CD4-positive, alpha-beta T cell treated with Interleukin-12 subunit alpha and Interleukin-12 subunit beta, for 1 hour (primary cell): ENCODE results near the gene ZKSCAN1.
"Not testable (repeated sequence)": the region's sequence is repeated elsewhere in the genome, so short reads cannot be mapped to it uniquely, and the experiment has no call there.

Experiments
- DNase-seq: peaks from one replicate; pipeline ENCODE4 v3.0.0-alpha.2; 2020

ZKSCAN1 gene

DNA sequence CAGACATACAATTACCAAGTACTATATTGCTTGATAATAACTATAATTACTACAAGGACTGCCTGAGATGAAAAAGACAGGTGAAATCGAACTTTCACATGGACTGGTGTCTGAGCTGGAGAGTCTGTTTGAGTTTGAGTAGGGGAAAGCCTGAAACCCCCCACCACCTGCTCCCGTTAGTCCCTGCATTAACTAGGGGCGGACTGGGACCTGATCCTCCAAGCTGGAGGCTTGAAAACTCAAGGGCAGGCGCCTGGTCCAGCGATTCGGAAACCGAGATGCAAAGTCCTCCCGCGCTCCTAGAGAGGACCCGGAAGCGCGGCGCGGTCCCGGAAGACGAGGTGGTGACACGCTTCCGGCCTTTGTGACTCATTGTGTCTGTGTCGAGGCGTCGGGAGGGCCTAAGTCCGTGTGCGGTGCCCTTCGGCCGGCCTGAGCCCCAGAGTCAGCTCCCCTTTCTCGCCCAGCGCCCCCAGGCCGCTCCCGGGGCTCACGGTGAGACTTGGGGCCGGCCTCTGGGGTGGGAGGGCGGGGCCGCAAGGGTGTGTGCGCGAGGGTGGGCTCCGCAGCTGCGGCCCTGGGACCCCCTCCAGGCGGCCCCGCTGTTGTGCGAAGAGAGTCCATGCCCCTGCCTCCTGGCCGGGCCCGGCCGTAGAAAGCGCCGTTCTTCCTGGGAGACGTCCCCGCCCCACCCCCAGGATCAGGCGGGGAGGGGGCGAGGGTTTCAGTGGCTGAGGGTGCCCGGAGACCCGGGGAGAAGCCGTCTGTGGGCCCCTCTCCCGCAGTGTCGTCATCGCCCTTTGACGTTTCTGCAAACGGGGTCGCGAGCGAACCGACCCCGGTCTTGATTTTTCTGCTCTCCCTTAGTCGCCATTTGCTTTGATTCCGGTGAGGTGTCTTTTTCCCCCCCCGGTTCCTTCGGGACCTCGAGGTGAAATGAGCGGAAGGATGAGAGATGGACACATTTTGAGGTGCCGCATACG lies at the start of gene ZKSCAN1:
ZKSCAN1 (plus strand) TSS at position 365 of the 983 bp plus-strand sequence. CDS start 7,911 bp downstream, outside the sequence.
- peak; percentile 90 for DNase-seq

DNA sequence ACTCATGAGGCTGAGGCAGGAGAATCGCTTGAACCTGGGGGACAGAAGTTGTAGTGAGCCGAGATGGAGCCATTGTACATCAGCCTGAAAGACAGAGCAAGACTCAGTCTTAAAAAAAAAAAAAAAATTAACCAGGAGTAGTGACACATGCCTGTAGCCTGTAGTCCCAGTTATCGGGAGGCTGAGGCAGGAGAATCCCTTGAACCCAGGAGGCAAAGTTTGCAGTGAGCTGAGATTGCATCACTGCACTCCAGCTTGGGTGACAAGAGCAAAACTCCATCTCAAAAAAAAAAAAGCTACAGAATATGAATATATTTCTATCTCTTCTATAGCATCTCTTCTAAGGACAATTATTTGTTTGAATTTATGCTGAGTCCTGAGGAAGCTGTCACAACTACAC lies 46.1 kb upstream of the ZKSCAN1 start:
- DNase-seq: no peak

DNA sequence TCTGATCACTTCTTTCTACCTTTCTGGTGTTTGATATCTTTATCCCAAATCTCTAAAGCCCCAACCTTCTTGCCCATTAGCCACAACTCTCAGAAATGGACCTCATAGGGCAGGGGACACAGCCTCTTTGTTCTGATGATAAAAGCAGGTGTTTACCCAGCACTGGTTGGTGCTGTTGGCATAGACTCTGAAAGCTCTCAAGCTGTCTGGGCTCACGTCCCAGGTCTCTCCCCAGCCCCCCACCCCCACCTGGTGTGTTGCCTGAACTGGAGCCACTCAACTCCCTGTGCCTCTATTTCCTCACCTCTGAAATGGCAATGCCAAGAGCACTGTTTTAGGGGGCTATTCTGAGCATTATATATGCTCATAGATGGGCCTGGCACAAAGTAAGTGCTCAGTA lies 45.6 kb upstream of the ZKSCAN1 start:
- DNase-seq: not testable (repeated sequence)

DNA sequence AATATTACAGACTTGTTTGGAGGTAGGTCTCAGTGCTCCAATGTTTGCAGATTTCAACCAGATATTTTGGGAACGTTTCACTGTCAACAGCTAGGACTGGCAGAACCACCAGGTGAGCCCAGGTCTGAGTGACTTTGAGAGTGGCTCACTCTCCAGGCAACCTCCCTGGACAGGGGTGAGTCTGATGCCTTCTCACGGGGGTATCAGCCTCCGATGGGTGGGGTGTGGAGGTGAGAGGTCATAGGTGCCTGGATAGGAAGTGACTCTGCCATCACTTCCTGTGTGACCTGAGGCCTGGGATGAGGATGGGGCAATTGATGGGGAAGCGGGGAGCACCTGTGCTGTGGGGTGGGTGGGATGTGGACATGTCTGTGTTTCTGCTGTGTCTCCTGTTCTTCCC lies 44.2 kb upstream of the ZKSCAN1 start:
- DNase-seq: no peak

DNA sequence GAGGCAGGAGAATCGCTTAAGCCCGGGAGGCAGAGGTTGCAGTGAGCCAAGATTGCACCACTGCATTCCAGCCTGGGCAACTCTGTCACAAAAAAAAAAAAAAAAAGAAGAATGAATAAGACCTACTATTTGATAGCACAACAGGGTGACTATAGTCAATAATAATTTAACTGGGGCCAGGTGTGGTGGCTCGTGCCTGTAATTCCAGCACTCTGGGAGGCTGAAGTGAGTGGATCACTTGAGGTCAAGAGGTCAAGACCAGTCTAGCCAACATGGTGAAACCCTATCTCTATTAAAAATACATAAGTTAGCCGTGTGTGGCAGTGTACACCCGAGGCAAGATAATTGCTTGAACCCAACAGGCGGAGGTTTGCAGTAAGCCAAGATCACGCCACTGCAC lies 41.6 kb upstream of the ZKSCAN1 start:
- not testable (repeated sequence) for DNase-seq

DNA sequence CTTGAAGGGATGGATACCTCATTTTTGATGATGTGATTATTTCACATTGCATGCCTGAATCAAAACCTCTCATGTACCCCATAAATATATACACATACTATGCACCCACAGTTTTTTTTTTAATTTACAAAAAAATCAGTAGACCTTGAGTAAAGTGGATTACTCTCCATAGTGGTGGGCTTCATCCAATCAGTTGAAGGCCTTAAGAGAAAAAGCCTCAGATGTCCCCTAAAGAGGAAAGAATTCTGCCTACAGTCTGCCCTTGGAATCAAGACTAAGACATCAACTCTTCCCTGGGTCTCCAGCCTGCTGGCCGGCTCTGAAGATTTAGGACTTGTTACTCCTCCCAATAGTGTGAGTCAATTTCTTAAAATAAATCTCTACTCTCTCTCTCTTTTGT lies 40.7 kb upstream of the ZKSCAN1 start:
- no peak for DNase-seq

DNA sequence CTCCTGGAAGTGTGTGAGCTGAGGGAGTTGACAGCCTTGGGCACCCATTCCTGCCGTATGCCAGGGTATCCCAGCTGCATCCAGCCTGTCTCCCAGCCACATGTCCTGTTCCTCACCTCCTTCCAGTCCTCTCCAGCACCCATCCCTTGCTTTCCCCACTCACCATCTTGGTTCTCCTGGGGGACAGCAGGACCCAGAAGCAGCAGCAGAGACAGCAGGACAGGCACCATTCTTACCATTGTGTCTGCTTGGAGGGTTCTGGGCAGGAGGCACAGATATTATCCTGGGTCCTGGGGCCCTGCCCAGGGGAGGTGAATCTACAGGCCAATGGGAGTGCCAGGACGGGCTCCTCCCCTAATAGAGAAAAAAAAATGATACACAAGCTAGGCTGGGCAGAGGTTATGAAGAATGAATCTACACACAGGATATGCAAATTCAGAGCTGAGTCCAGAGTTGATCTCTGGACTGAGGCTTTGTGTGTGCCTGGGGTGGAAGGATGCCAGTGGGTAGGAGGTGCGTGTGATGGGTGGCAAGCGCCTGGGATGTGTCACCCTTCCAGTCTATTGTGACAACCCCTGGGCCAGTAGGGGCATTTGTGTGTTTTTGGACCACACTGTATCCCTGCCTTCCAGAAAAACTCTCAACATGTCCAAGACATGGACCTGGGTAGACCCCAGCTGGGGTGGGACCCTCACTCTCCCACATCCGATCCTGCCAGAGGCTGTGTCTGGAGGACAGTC lies 39.4 kb upstream of the ZKSCAN1 start, which contains the start of gene AZGP1:
AZGP1 (minus strand) TSS at position 250 of the 740 bp plus-strand sequence; CDS start at position 239, 11 bp downstream.
- no peak for DNase-seq

- no peak for DNase-seq
Measured at GRCh38 chr7:99976626-99977025, 38.8 kb upstream of the ZKSCAN1 start.

DNA sequence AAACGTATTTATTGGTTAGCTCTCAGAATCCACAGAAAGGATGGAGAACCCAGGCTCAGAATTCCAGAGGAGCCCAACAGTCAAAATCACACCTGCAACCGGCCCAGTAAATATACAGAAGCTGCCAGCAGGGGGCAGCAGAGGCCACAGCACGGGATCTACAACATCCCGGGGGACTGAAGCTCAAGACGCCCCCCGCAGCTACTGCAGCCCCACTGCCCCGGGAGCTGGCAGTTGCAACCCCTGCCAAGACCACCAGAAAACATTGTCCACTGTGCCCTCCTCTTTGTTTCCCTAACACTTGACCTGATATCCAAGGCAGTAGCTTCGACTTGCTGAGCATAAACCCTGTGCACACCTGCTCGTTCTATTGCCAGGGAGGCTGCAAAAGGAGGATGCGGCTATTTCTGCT lies 35.6 kb upstream of the ZKSCAN1 start:
- peak; percentile 69 for DNase-seq

GRCh38 chr7:99980448-99980872 lies 34.9 kb upstream of the ZKSCAN1 start:
- DNase-seq: not testable (repeated sequence)

- not testable (repeated sequence) for DNase-seq
Measured at GRCh38 chr7:99981066-99981465, 34.3 kb upstream of the ZKSCAN1 start.

GRCh38 chr7:99984593-99984992 lies 30.8 kb upstream of the ZKSCAN1 start:
- DNase-seq: no peak

DNA sequence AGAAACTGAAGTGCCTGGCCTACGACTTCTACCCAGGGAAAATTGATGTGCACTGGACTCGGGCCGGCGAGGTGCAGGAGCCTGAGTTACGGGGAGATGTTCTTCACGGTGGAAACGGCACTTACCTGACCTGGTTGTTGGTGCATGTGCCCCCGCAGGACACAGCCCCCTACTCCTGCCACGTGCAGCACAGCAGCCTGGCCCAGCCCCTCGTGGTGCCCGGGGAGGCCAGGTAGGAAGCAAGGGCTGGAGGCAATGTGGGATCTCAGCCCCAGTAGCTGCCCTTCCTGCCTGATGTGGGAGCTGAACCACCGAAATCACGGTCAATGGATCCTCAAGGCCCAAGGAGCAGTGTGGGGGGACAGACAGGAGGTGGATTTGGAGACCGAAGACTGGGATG lies 28.1 kb upstream of the ZKSCAN1 start:
- not testable (repeated sequence) for DNase-seq

DNA sequence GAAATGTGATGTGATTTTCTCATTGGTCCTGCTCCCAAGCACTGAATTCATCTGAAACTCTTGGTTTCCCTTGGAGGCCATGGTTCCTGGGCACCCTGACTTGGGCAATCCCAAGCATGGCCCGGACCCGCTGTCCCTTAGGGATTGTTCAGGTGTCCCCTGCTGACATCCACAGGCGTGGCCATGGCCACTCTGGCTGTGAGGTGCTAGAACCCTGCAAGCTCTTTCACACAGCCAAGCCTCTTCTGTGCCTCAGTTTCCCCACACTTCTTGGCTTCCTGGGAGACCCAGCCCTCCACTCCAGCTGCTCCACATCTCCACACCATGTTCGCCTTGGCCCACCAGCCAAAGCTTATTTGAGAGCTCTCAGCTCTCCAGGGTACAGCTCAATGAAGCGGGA lies 27.6 kb upstream of the ZKSCAN1 start:
- no peak for DNase-seq

DNA sequence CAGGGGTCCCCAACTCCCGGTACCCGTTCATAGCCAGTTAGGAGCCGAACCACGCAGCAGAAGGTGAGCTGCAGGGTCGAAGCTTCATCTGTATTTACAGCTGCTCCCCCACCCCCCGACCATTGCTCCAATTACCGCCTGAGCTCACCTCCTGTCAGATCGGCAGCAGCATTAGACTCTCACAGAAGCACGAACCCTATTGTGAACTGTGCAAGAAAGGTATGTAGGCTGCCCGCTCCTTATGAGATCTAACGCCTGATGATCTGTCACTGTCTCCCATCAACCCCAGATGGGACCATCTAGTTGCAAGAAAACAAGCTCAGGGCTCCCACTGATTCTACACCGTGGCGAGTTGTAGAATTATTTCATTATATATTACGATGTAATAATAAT lies 24.9 kb upstream of the ZKSCAN1 start:
- no peak for DNase-seq

- not testable (repeated sequence) for DNase-seq
Measured at GRCh38 chr7:99991543-99991942, 23.9 kb upstream of the ZKSCAN1 start.

DNA sequence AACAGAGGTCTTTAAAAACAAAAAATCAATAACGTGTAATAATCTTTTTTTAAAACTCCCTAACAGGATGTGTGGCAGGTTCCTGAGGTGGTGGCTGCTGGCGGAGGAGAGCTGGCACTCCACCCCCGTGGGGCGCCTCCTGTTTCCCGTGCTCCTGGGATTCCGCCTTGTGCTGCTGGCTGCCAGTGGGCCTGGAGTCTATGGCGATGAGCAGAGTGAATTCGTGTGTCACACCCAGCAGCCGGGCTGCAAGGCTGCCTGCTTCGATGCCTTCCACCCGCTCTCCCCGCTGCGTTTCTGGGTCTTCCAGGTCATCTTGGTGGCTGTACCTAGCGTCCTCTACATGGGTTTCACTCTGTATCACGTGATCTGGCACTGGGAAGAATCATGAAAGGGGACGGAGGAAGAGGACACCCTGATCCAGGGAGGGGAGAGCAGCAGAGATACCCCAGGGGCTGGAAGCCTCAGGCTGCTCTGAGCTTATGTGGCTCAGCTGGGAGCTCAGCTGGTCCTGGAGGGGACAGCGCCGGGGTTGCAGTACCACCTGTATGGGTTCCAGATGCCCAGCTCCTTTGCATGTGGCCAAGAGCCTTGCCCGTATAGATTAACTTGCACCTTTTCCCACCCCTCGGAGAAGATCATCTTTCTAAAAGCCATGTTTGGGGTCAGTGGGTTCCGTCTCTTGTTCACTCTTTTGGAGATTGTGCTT lies 22.9 kb upstream of the ZKSCAN1 start:
- DNase-seq: no peak

DNA sequence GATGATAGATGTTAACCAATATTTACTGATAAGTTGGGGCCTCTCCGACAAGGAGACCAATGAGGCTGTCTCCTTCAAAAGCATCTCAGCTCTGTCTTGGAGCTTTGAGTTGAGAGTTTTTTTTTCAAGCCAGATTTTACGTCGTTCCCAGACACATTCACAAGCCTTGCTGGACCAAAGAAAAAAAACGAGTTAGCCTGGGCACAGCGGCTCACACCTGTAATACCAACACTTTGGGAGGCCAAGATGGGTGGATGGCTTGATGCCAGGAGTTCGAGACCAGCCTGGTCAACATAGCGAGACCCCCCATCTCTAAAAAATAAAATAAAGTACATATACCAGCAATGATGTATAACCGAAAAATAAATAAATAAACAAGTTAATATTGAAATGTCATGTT lies 20.6 kb upstream of the ZKSCAN1 start:
- DNase-seq: no peak

DNA sequence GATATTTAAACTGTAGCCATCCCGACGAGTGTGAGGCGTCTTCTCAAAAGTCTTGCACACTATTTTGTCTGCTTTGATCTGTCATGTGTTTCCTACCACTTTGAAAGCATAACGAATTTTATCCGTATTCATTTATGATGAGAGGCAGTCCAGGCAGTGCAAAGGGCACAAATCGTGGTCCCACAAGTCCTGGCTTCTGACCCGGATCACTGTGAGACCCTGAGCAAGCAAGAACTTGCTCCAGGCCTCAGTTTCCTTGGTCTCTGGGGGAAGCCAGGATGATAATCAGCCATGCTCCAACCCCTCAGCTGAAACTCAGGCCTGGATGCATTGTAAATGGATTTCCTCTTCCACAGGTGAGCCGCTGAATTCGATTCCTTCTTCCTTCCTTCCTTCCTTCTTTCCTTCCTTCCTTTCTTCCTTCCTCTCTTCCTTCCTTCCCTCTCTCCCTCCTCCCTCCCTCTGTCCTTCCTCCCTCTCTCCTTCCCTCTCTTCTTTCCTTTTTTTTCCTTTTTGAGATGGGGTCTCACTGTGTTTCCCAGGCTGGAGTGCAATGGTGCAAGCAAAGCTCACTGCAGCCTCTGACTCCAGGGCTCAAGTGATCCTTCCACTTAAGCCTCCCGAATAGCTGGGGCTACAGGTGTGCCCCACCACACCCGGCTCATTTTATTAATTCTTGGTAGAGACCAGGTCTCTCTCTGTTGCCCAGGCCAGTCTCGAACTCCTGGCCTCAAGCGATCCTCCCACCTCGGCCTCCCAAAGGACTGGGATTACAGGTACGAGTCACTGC lies 18.4 kb upstream of the ZKSCAN1 start:
- no peak for DNase-seq

DNA sequence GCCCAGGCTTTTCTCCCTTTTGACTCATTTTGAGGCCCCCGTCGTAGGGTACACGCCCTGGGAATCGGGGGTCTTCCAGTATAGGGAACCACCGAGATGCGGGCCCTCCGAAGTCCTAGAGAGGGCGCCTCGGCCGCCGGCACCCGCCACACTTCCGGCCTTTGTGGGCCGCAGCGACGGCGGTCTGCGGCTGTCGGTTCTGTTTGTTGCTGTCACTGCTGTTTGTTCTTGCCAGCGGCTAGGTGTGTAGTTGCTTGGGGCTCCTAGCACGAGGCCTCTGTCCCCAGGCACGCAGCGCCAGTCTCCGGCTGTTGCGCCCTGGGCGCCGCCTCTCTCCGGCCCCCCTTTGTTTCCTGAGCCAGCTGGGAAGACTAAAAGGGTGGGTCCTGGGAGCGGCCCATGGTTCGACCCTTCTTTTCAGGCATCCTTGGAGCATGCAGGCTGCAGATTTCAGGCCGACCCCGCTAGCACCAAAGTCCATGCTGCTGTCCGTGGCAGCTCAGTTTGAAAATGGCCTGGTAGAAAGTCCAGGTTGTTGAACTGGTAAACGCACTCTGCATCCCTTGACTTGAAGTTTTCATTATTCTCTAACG lies 17.8 kb upstream of the ZKSCAN1 start:
- peak; percentile 83 for DNase-seq

DNA sequence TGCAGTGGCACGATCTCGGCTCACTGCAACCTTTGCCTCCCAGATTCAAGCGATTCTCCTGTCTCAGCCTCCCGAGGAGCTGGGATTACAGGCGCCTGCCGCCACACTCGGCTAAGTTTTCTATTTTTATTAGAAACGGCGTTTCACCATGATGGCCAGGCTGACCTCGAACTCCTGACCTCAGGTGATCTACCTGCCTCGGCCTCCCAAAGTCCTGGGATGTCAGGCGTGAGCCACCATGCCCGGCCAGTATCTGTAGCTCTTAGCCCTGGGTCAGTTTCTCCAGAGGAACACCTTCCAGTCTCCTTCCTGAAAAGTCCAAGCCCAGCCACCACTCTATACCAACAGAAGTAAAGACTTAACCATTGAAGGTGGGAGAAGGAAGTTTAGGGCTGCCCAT lies 15.2 kb upstream of the ZKSCAN1 start:
- DNase-seq: no peak
